NCI-H128 (cell line): ENCODE measurements around the gene IGDCC3.

Source experiments
- DNase-seq: peaks from one replicate; lab custom pipeline; 2025; ENCODE audit not compliant: unreplicated experiment; lab: John Stamatoyannopoulos, UW

IGDCC3 gene

DNA sequence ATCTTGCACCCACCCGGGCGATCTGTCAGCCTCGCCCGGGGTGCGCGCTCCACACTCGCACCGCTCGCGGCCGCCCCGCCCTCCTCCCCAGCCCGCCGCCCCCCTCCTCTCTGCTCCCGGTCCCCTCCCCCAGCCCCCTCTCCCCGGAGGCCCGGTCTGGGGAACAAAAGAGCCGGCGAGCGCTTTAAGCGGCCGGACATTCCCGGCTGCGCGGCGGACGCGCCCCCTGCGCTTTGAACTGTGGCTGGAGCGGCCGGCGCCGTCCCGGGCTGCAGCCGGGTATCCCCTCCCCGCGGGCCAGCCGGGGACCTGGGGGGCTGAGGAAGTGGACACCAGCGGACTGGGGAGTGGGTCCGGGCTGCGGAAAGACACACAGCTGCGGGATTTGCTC lies at the start of gene IGDCC3:
Gene IGDCC3 (minus strand): TSS at position 27 of the 391 bp plus-strand sequence. CDS start 214 bp downstream, outside the sequence.
- no peak for DNase-seq

DNA sequence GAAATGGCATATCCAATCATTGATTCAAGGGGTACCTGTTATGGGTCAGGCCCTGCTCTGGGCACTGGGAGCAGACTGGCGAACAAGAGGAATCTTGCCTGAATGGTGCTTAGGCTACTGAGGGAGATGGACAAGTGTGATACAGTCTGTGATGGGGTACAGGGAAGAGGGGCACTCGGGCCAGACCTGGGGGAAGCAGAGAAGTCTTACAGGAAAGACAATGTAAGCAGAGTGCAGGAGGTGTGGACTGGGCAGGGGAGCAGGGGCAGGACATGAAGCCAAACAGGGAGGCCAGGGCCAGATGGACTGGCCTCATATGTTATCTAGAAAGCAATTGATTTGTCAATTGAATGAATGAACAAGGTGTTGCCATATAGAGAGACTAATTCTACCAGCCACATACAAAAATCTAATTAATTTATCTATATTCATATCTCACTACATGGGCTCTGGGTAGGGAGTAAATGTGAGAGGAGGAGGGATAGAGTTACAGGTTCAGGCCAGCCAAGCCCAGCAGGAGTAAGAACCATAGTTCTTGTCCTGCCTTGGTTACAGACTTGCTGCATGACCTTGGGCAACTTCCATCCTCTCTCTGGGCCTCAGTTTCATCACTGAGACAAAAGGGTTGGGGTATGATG lies 48.5 kb upstream of the IGDCC3 start:
- no peak for DNase-seq

DNA sequence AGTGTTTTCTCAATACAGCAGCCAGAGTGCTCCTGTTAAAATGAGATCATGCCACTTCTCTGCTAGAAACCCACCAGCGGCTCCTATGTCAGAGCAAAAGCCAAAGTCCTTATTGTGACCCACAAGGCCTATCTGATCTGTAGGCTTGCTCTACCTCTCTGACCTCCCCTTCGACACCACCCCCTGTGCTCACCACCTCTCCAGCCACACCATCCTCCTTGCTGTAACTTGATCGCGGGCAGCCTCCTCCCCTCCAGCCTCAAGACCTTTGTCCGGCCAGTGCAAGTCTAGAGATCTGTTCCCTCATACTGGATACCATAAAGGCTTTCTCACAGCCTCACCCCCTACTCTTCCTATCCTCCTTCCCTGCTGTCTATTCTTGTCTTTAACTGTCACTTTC lies 46.9 kb upstream of the IGDCC3 start:
- no peak for DNase-seq

DNA sequence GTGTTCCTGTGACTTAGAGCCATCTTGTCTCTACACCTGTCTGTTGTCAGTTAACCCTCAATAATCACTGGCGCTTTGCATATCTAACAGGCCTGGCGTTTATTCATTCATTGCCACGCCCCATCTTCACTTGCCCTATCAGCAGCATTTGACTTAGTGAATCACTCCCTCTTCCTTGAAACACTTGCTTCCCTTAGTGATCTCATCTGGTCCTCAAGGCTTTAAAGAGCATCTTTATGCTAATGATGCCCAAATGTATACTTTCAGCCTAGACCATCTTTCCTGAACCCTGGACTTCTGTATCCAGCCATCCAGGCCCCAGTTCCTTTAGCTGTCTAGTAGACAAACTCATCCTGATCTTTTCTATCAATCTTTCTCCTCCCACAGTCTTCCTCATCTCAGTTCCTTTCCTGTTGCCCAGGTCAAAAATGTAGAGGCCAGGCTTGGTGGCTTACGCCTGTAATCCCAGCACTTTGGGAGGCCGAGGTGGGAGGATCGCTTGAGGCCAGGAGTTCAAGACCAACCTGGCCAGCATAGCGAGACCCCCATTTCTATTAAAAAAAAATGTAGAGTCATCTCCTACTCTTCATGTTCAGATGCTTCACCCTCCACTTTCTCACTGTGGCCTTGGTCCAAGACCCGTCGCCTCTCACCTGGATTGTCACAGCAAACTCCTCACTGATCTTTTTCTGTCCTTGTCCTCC lies 46.3 kb upstream of the IGDCC3 start:
- no peak for DNase-seq

DNA sequence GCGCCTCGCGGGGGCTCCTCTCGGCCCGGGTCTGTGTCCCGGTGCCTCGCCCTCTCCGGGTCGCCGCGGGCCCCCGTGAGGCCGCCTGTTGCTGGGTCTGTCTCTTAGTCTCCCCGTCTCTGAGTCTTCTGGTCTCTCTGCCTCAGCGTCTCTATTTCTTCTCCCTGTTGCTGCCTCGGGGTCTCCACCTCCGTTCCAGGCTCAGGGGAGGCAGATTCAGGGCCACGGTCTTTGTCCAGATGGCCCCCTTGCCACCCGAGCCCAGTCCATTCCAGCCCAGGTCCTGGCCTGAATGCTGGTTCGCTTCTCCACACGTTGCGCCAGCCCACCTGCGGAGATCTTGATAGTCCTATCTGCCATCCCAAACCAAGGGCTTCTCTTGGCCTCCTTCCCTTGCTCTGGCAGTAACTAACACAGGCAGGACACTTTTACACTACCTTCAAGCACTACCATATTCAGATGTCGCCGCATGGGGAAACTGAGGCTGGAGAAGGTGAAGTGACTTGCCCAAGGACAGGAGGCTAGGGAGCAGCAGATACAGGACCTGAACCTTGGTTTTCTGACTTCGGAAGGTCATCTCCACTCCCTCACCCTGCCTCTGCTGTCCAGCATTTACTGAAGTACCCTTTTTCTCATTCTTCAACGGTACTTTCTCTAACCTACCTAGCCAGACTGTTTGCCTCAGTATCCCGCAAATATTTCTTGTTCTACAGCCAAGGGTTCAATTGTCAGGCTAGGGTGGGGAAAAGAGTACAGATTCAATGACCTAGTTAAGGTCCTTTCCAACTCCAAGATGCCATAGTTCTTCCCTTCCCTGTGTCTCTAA lies 45.6 kb upstream of the IGDCC3 start:
- DNase-seq: no peak

DNA sequence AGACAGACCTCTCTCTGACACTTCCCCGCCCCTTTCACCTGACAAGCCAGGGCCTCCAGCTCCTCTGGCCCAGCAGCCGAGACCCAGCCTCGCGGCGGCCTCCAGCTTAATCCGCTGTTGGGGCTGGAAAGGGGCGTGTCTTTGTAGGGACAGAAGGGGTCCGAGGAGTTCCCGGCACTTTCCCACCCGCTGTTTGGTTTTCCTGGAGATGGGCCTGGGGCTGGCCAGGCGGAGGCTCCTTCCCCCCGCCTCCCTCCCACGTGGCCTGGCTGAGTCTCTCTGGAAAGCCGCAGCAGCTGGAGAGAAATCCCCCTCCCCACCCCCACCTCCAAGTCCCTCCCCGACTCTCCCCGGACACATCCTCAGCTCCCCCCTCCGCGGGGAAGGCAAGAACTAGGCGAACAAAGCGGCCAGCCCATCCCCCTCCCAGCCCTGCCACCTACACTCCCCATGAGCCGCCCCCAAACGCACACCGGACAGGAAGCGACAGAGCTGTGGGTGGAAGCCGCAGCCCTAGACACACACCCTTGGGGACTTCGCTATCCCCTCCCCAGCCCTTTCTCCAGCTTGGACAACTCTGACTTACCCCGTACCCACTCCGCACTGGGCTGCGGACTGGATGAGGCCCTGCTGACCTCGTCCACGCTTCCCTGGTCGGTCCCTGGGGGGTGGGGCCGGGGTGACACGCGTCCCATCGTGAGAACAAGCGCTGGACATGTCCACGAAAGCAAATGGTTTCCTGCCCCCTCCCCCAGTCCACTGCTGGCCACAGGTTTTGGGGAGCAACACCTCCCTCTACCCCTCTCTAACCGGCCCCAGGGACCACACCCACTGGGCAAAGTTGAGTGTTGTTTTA lies 43.8 kb upstream of the IGDCC3 start:
- no peak for DNase-seq

DNA sequence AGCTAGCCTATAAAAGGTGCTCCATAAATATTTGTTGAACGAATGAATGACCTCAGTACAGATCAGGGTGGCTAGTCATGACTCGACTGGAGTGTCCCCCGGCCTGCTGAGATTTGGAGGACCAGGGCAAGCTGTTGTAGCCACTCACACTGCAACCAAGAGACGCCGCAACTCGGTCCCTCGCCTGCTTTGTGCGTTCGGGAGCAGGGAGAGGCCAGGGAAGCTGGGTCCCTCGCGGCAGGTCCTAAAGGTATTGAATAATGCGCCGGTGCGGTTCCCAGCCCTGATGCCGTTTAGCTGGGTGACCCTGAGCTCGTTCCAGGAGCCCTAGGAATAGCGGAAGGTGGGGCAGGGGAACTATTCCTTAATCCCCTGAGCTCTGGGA lies 43.2 kb upstream of the IGDCC3 start:
- no peak for DNase-seq

DNA sequence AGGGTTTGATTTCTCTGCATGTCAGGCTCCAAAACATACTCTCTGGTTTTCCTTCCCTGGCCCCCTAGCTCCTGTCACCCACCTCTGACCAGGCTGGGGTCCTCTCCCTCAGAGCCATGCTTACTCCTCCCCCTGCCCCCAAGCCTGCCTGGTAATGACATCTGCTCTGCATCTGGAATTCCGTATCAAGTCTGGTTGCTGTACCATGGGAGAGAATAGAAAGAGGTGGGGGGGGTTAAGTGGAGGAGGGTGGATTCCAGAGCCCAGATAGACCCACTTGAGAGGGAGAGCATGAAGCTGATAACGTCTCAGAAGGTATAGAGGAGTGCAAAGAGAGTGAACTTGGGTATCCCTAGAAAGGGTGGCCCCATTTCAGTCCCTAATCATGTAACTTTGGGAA lies 40.8 kb upstream of the IGDCC3 start:
- DNase-seq: no peak

DNA sequence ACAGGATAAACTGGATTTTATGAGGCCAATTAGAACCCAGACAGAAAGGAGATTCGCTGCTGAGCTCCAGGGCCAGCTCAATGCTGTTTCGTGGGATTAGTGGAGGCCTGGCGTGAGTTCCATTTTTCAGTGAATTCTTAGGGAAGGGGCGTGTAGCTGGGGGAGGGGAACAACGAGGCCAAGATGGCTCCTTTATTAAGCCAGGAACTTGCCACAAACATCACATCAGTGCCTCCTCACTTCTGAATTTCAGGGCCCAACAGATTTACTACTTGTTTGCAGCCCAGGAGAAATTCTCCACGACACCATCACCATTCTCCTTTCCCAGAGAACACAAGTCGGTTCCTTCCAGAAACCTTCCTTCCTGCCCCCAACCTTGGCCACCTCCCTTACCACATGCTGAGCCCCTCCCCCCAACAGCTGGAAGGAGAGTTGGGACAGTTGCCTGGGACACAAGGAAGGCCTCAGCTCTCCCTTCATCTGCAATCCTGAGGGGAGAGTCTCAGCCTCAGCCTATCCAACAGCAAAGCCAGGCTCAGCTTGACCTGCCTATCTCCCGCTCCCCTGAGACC lies 39.1 kb upstream of the IGDCC3 start:
- no peak for DNase-seq

DNA sequence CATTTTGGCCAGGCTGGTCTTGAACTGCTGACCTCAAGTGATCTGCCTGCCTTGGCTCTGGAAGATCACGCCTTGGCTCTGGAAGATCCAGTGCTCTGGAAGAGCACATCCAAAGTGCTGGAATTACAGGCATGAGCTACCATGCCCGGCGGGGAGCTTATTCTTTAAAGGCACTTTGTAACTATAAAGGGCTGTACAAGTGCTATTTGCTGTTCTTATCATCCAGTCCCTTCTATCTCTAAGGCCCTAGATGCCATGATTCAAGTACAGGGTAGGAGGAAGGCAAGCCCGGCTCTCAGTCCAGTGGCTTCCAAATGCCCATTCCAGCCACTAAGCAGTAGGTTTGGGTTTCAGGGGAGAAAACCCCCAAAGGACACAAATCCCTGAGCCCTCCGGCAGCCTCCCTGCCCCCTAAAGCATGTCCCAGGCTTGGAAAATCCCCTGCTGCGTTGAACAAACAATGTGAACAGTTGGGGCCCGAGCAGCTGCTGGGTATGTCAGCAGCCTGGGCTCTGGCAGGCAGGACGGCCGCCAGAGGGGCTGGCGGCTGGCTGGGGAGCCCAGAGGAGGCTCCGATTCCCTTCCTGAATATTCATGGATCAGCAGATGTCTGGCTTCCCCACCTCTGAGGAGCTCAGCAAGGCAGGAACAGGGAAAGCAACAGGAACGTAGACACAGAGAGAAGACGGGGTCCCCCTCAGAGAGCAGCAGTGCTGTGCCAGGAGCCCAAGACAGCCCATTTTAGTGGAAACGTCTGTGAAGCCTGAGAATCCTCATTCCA lies 37.2 kb upstream of the IGDCC3 start:
- DNase-seq: no peak

DNA sequence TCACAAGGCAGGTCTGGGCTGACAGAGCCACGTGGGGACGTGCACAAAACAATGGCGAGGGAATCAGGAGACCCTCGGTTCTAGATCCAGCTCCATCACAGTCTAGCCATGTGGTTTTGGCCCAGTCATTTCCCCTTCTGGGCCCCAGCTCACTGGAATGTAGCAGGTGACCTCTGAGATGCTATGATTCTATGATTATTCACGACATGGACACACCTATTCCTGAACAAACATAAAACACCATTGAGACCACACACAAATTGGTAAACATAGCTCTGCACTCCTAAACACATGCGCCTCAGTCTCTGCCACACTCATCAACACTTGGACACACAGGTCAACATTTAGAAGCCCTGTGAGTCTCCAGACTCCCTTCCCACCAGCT lies 36.0 kb upstream of the IGDCC3 start:
- DNase-seq: no peak

DNA sequence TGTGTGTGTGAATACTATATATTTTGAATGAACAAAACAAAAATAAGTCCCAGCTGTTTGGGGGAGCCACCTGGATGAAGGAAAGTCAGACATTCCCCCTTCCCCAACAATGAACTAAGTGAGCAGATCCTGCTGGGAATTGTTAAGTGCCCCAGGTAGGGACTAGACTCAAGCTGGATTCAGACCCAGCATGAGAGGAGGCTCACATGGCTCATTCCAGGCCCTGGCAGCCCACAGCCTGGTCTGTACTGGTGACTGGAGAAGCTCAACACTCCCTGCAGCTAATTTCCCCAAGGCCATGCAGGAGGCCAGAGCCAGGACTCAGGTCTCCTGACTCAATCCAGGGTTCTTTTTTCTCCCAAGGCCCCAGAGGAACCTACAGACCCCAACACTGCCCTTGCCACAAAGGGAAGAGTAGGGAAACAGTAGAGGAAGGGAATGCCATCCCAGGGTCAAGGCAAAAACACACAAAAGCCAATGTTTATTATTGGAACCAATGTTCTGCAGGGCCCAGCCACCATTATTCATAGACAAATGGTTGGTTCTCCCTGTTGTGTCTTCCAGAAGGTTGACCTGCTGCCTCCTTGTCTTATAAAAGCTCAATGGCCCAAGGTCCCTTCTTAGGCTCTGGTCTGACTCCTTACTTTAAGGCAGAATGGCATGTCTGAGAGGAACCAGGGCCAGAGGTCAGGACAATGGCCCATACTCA lies 35.4 kb upstream of the IGDCC3 start:
- DNase-seq: no peak

DNA sequence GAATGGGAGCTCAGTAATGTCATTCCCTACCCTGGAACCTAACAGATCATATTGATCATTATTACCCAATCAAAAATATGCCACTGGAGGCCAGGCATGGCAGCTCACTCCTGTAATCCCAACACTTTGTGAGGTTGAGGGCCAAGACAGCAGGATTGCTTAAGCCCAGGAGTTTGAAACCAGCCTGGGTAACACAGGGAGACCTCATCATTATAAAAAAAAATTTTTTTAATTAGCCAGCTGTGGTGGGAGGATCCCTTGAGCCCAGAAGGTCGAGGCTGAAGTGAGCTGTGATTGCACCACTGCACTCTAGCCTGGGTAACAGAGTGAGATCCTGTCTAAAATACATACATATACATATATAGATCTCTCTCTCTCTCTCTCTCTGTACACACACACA lies 34.8 kb upstream of the IGDCC3 start:
- DNase-seq: no peak

DNA sequence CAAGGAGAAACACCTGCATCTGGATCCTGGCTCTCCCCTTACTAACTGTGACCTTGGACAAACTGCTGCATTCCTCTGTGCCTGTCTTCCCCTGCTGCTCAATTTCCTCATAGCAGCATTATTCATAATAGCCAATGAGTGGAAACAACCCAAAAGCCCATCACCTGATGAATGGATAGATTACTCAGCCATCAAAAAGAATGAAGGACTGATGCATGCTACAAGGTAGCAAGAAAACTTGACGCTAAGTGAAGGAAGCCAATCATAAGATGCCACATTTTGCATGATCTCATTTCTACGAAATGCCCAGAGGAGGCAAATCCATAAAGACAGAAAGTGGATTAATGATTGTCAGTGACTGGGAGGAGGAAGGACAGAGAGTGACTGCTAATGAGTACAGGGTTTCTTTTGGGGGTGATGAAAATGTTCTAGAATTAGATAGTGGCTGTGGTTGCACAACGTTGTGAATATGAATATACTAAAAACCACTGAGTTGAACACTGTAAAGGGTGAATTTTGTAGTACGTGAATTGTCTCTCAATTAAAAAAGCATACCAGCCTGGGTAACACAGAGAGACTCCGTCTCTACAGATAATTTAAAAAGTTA lies 33.8 kb upstream of the IGDCC3 start:
- no peak for DNase-seq

DNA sequence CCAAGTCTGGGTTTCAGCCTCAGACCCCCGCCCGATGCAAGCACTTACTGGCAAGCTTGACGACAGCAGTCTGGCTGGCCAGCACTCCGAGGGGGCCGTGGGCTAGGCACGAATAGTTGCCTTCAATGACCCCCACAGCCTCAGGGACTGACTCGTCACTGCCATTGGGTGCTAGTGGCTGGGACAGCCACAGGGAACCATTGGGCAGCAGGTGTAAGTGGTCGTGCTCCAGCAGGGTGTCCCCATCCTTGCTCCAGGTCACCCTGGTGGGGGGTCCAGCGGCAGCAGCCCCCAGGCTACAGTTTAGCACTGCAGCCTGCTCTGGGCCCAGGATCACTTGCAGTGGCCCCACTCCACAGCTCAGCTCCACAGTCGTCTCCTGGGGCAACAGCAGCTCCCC lies 33.2 kb upstream of the IGDCC3 start:
- no peak for DNase-seq

DNA sequence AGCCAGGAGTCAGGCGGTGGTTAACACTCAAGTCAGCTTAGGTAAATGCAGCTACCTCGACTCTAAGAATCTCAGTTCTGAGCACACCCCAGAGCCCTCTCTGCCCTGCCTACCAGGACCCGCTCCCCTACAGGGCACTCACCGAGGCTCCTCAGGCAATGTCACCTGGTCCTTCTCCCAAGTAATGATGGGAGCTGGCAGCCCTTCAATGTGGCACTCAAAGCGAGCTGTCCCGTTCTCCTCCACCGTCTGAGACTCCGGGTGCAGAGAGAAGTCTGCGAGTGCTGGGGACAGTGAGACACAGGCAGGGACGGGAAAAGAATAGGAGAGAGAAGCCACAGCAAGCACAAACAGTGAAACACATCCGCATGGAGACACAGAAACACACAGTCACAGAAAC lies 32.2 kb upstream of the IGDCC3 start:
- no peak for DNase-seq

DNA sequence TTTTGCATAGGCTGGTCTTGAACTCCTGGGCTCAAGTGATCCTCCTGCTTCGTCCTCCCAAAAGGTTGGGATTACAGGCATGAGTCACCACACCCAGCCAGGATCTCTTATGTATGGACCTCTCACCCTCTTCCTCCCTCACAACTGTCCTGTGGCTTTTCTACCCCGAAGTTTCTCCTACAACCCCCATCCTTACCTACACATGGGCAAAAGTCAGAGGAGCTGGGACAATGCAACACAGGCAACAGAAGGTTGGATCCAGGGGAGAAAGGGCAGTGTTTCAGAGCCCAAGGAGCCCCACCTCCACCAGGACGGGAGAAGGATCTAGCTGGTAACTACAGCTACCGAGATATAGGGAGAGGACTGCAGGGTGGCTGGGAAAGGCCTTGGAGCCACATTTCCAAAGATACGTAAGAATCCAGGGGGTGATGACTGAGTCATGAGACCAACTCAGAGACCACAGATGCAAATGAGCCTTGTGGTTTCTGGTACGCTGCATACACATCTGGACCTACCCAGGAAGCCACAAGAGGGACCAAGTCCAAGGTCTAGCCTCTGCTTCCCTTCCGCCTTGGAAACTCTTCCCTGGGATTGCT lies 31.3 kb upstream of the IGDCC3 start:
- DNase-seq: no peak

DNA sequence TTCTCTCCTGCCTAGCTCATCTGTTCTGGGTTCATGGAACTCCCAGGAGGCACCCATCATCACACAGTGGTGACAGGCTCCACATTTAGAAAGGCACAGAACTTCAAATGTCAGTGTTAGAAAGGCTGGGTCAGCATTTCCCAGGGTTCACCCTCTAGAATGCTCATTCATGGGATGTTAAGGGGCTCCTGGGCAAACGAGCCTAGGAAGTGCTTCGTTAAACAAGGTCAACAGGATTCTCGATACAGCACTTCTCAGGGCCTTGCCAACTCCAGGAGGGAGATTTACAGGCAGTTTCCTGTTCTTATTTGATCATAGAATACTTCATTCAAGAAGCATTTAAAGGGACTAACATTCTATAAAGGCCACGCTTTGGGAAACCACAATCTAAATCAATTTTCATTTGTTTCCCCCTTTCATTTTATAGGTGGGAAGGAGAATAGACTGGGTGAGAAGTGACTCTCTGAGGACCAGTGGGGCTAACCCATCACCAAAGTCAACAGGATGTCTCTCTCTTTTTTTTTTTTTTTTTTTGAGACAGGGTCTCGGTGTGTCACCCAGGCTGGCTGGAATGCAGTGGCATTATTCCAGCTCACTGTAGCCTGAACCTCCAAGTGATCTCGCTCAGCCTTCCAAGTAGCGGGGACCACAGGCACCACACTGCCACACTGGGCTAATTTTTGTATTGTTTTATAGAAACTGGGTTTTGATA lies 30.7 kb upstream of the IGDCC3 start:
- DNase-seq: no peak
